Measurements from ENCODE around the gene ITGAE. TPM values are rescaled to one million over a fixed set of nuclear protein-coding genes. Genes with fewer than 3 reads are reported as not detected.
"Not testable (repeated sequence)": the region's sequence is repeated elsewhere in the genome, so short reads cannot be mapped to it uniquely, and the experiment has no call there.

ITGAE gene
- total RNA-seq, 1 experiment from 2014 or later: 60.2 TPM

- Histone ChIP-seq H3K4me1 (ENCODE audit: insufficient read depth, low read length, poor library complexity, severe bottlenecking) (no peaks in the 10 kb centered on the region), H3K4me3 (ENCODE audit: low read depth, low read length, poor library complexity, severe bottlenecking) (no peak overlapping the region), H3K36me3 (ENCODE audit: insufficient read depth, low read length, poor library complexity, severe bottlenecking) (no peaks in the 10 kb centered on the region), H3K27me3 (replicated peaks; ENCODE audit: insufficient read depth, low read depth, low read length, poor library complexity) (no peaks in the 10 kb centered on the region), H3K9me3 (ENCODE audit: low read depth, low read length, poor library complexity, severe bottlenecking) (no peaks in the 10 kb centered on the region), H3K27ac (ENCODE audit: low read depth, low read length, poor library complexity, severe bottlenecking) (no peak overlapping the region)
- intact Hi-C loops (cut with micrococcal nuclease; ENCODE audit: unreplicated experiment): no loop called here
- TF ChIP-seq CTCF (conservative IDR thresholded peaks at IDR 0.05; ENCODE audit: low read depth, low read length) (no peak), EZH2 (IDR thresholded peaks at IDR 0.05; ENCODE audit: borderline replicate concordance, low read depth, low read length, poor library complexity, severe bottlenecking) (no peak)
- POLR2A ChIA-PET (ENCODE audit: low non-redundant PET): no interaction called here
- no TSS peak for BruUV-seq (replicated peaks)
- DNase-seq (ENCODE audit: low spot score): peak; percentile 30
- CTCF ChIA-PET: interaction anchor here (0.7 kb wide), 1 partner anchor 51 kb away, joined by 6 read pairs; no protein-coding TSS in a partner anchor
Measured at GRCh38 chr17:3788200-3788599, 12.8 kb downstream of the ITGAE start.

GRCh38 chr17:3785323-3785722, 15.7 kb downstream of the ITGAE start:
- POLR2A ChIA-PET (ENCODE audit: low non-redundant PET); CTCF ChIA-PET; H3K9me3 ChIP-seq (ENCODE audit: low read depth, low read length, poor library complexity, severe bottlenecking); H3K4me1 ChIP-seq (ENCODE audit: insufficient read depth, low read length, poor library complexity, severe bottlenecking); DNase-seq (ENCODE audit: low spot score); BruUV-seq (replicated peaks); H3K27ac ChIP-seq (ENCODE audit: low read depth, low read length, poor library complexity, severe bottlenecking); H3K27me3 ChIP-seq (replicated peaks; ENCODE audit: insufficient read depth, low read depth, low read length, poor library complexity); H3K4me3 ChIP-seq (ENCODE audit: low read depth, low read length, poor library complexity, severe bottlenecking); intact Hi-C loops (cut with micrococcal nuclease; ENCODE audit: unreplicated experiment); H3K36me3 ChIP-seq (ENCODE audit: insufficient read depth, low read length, poor library complexity, severe bottlenecking): not testable (repeated sequence)

GRCh38 chr17:3782751-3783150, 18.2 kb downstream of the ITGAE start:
- Histone ChIP-seq H3K9me3 (ENCODE audit: low read depth, low read length, poor library complexity, severe bottlenecking) (no peaks in the 10 kb centered on the region), H3K36me3 (ENCODE audit: insufficient read depth, low read length, poor library complexity, severe bottlenecking) (no peaks in the 10 kb centered on the region), H3K4me3 (ENCODE audit: low read depth, low read length, poor library complexity, severe bottlenecking) (no peak overlapping the region), H3K27me3 (replicated peaks; ENCODE audit: insufficient read depth, low read depth, low read length, poor library complexity) (no peaks in the 10 kb centered on the region), H3K4me1 (ENCODE audit: insufficient read depth, low read length, poor library complexity, severe bottlenecking) (no peaks in the 10 kb centered on the region), H3K27ac (ENCODE audit: low read depth, low read length, poor library complexity, severe bottlenecking) (no peak overlapping the region)
- intact Hi-C loops (cut with micrococcal nuclease; ENCODE audit: unreplicated experiment): no loop called here
- no peak for DNase-seq (ENCODE audit: low spot score)
- CTCF ChIA-PET: no interaction called here
- BruUV-seq (replicated peaks): no TSS peak
- no peak for TF ChIP-seq CTCF (conservative IDR thresholded peaks at IDR 0.05; ENCODE audit: low read depth, low read length)
- TF ChIP-seq EZH2 (IDR thresholded peaks at IDR 0.05; ENCODE audit: borderline replicate concordance, low read depth, low read length, poor library complexity, severe bottlenecking): no peak
- POLR2A ChIA-PET (ENCODE audit: low non-redundant PET): no interaction called here

- CTCF ChIA-PET: no interaction called here
- POLR2A ChIA-PET (ENCODE audit: low non-redundant PET): no interaction called here
- BruUV-seq (replicated peaks): no TSS peak
- no peak for DNase-seq (ENCODE audit: low spot score)
- intact Hi-C loops (cut with micrococcal nuclease; ENCODE audit: unreplicated experiment): no loop called here
- no peaks in the 10 kb centered on the region for H3K27me3 ChIP-seq (replicated peaks; ENCODE audit: insufficient read depth, low read depth, low read length, poor library complexity)
- no peaks in the 10 kb centered on the region for H3K36me3 ChIP-seq (ENCODE audit: insufficient read depth, low read length, poor library complexity, severe bottlenecking)
- no peak for TF ChIP-seq CTCF (conservative IDR thresholded peaks at IDR 0.05; ENCODE audit: low read depth, low read length)
- no peak for TF ChIP-seq EZH2 (IDR thresholded peaks at IDR 0.05; ENCODE audit: borderline replicate concordance, low read depth, low read length, poor library complexity, severe bottlenecking)
- H3K4me3 ChIP-seq (ENCODE audit: low read depth, low read length, poor library complexity, severe bottlenecking): no peak overlapping the region
- H3K4me1 ChIP-seq (ENCODE audit: insufficient read depth, low read length, poor library complexity, severe bottlenecking): no peaks in the 10 kb centered on the region
- no peak overlapping the region for H3K27ac ChIP-seq (ENCODE audit: low read depth, low read length, poor library complexity, severe bottlenecking)
- H3K9me3 ChIP-seq (ENCODE audit: low read depth, low read length, poor library complexity, severe bottlenecking): no peaks in the 10 kb centered on the region
Measured at GRCh38 chr17:3780986-3781385, 20.0 kb downstream of the ITGAE start.

Measured in A673 (cell line).